NOMO-1 treated with DMSO at 0.1 percent for 48 hours (cell line): ENCODE data around the gene CCDC85B.
A peak's percentile ranks its signal among the peaks of the same experiment; 100 is the strongest.

ENCODE experiments used
- DNase-seq: peaks from one replicate; lab custom pipeline; 2025; ENCODE audit not compliant: unreplicated experiment; lab: John Stamatoyannopoulos, UW

Gene CCDC85B

DNA sequence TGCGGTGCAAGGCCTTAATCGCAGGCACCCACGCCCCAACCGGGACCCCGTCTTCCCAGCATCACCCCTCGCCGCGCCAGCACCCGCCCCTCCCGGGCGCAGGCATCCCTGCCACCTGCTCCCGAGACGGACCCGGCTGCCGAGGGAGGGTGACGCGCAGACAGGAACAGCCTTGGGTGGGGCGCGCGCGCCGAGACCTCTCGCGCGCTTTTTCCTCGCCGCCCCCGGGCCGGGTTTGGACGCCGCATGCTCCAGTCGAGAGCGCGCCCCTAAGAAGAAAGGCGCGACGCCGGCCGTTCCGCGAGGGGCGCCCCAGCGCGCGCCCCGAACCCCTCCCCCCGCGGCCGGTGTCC, 33.0 kb upstream of the CCDC85B start:
- DNase-seq: no peak

DNA sequence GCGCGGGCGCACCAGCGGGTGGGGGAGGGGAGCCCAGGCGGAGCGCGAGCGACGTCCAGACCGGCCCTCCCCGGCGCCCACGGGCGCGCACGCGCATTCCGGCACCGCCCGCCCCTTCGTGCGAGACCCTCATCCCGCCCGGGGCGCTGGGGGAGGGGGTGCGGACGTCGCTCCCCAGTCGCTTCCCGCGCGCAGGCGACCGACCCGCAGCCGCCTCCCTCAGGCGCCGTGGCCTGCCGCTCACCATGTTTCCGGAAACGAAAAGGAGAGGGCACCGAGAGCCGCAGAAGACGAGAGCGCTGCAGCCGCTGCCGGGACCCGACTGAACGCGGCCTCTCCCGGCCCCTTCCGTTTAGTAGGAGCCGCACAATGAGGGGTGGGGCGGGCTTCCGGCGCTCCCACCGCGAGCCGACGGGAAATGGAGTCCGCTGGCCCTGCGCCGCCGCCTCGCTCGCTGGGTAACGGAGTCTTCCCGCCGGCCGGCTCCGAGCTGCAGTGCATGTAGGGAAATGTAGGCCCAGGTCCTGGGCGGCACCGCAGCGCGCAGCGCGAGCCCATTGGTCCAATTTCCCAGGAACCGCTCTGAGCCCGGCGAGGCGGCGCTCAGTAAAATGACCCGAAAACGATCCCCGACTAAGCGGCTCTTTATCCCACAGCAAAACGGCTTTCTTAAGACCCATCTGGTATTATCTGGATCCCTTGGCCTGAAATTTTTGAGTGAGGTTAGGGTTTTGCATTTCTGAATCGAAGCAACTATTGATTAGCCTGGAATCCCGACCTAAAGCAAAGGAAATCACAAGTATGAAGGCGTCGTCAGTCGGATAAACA, 32.4 kb upstream of the CCDC85B start, which contains the start of gene CFL1:
CFL1 (minus strand) TSS at position 328 of the 828 bp plus-strand sequence; CDS start at position 247, 81 bp downstream.
- peak; percentile 97 for DNase-seq

DNA sequence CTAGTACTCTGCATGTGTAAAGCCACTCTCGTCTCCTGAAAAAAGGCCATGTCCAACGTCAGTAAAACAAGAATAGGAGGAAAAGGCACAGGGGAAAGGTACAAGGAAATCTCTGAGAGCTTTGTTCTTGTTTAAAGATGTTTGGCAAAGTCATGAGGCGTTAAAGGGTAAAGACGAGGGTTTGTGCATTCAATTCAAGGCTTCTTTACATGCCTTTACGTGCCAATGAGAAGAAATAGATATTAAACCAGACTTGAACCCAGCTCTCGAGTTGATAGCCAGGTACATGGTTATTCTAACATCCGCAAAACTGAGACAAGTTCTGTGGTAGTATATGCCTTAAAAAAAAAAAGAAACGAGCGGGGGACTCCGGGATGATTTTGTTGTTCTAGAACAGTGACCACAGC, 31.8 kb upstream of the CCDC85B start:
- no peak for DNase-seq

DNA sequence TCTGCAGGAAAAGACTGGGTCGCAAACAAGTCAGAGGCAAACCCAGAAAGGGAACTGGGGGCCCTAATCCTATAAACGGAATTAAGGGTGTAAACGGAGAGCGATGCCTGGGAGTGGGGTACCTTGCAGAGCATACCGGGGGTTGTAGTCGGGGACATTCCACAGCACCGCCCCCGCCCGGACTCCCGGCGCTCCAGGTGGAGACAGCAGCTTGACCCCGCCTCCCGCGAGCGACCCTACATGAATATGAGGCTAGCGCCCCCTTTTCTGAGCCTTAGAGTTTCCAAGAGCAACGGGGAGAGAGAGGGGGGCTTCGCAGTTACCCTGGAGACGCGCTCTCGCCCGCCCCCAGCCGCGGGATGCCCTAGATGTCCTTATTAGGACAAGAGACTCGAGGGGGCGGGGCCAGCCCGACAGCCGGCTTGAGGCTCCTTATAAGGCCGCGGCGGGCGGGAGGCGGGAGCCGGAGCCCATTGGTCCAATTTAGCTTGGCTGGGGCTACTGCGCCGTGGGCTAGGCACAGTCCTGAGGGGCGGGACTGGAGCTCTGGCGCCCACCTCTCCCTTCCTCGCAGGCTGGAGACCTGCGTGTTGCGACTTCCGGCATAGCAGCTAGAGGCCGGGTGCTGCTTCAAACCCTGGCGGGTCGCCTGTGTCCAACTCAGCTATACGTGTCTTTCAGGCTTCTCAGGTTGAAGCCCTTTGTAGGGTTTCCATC, 31.2 kb upstream of the CCDC85B start:
- DNase-seq: peak; percentile 99

DNA sequence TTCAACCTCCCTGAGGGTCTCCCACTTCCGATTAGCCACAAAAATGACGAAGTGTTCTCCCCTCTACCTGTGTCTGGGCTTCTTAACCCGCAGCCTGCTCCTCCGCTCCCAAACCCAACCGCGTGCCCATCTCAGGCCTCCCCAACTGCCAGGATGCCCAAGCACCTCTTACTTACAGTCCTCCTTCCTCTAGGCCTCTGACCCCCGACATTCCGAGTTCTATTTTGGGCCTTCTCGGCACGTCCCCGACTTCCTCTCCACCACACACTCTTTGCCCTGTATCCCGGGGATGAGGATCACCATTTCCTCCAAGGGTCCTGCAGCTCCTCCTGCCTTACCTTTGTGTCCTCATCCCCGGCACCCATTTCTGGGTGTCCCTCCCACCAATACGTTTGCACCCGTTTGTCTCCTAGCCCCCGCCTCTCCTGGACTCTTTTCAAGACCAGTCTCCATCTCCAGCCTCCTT, 30.6 kb upstream of the CCDC85B start:
- DNase-seq: peak; percentile 55

GRCh38 chr11:65860278-65861164, 30.0 kb upstream of the CCDC85B start, which contains the start of gene MUS81:
MUS81 (plus strand) TSS chr11:65860433; CDS start chr11:65860754, 321 bp downstream.
- DNase-seq: peak; percentile 97

- no peak for DNase-seq
Measured at GRCh38 chr11:65861165-65861505, 29.3 kb upstream of the CCDC85B start.

- no peak for DNase-seq
Measured at GRCh38 chr11:65861533-65862183, 28.8 kb upstream of the CCDC85B start.

- no peak for DNase-seq
Measured at GRCh38 chr11:65862191-65862735, 28.2 kb upstream of the CCDC85B start.

DNA sequence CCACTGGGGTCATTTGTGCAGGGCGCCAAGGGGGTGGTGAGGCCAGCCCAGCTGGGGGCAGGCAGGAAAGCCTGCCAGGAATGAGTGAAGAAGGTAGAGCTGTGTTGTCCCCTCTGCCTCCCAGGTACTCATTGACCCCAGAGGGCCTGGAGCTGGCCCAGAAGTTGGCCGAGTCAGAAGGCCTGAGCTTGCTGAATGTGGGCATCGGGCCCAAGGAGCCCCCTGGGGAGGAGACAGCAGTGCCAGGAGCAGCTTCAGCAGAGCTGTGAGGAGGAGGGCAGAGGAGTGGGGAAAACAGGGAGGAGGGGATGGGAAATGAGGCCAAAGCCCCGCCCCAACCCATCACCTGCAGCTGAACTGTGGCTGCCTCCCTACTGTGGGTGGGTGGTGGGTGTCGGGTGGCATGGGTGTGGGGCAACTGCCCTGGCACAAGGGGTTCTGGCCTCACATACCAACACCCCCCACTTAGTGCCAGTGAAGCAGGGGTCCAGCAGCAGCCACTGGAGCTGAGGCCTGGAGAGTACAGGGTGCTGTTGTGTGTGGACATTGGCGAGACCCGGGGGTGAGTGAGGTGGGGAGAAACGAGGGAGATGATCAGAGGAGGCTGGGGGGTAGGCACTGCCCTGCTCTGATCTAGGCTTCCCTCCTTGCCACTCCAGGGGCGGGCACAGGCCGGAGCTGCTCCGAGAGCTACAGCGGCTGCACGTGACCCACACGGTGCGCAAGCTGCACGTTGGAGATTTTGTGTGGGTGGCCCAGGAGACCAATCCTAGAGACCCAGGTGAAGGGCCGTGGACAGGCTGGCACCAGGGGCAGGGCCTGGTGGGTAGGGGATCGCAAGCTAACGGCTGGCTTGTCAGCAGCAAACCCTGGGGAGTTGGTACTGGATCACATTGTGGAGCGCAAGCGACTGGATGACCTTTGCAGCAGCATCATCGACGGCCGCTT, 27.3 kb upstream of the CCDC85B start:
- no peak for DNase-seq

DNA sequence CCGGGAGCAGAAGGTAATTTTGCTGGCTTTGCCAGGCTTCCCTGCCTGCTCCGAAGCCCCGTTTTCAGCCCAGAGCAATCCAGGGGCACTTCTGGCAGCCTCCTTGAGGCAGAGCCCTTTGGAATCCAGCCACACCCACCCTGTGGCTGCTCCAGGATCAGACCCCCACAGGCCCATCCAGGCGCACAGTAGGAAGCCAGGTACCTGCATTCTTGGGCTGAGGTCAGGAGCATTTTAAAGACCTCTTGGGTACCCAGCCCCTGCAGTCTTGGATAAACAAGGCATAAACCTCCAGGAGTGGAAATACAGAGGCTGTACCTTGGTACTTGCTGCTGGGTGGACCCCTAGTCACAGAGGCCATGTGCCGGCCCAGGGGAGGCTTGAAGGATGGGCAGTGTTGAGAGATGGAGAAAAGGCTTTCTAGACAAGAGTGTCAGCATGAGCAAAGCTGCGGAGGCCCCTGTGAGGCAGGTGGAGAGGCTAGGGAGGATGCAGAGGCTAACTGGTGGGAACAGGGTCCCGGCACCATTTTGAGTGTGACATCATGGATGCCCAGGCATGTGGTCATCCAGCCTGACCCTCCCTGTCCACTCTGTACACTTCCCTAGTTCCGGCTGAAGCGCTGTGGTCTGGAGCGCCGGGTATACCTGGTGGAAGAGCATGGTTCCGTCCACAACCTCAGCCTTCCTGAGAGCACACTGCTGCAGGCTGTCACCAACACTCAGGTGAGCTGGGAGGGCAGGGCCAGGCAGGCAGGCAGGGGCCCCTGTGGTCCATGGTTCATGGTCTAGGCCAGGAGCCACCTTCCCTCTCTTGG, 26.4 kb upstream of the CCDC85B start:
- DNase-seq: no peak

GRCh38 chr11:65864706-65865471, 25.6 kb upstream of the CCDC85B start:
- DNase-seq: no peak

DNA sequence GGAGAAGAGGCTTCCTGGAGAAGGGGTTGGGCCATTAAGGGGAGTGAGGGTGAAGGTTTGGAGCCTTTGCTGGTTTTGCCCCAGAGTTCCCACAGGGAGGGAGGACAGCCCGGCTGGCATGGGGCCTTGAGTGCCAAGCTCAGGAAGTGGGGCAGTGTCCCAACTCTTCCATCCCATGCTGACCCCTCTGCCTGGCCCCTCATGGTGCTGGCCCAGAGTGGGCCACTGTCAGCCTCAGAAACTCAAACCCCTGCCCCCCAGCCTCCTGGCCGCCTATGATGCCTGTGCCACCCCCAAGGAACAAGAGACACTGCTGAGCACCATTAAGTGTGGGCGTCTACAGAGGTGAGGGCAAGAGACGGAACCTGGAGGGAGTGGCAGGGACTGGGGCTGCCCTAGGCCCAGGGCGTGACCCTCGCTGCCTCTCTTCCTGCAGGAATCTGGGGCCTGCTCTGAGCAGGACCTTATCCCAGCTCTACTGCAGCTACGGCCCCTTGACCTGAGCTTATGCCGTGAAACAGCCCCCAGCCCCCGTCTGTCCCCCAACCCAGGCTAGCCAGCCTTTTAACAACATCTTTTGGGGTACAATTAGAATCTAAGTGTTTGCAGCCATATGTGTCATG, 24.8 kb upstream of the CCDC85B start:
- no peak for DNase-seq

- DNase-seq: no peak
Measured at GRCh38 chr11:65866509-65867283, 23.8 kb upstream of the CCDC85B start.

DNA sequence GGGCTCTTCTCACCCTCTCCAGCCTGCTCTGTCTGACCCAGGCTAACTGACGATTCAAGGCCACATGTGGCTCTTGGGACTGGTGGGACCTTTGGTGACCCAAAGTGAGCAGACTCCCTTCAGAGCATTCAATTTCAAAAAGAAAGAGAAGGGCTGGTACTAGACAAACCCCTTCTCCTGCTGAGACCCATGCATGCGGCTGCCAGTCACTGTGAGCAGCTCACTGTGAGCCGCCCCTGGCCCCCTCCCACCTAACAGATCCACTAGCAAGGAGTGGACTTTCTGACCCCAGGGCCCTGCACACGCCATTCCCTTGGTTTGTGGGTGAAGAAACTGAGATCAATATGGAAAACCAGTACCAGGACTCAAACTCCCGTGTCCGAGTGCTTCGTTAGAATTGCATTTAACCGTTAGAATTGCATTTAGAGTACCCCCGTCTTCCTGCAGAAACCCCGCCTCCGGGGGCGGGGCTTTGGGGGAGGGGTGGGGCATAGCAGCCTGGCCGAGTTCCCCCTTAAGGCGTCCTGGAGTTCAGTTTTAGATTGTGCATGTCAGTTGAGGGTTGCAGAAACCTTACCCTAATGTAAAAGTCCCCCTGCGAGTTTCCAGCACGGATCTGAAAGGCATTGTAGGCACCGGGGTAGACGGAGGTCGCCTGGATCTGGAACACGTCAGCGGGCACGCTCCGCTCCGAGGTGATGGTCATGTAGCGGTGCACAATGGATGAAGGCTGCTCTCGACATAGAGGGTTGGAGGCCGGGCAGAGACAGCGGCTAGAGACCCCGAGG, 23.0 kb upstream of the CCDC85B start:
- no peak for DNase-seq
